HepG2 (cell line): ENCODE data around the gene NCMAP.

Source experiments
- PAX8 ChIP-seq: sonication (generic); formaldehyde crosslinking; IDR thresholded peaks from 2 replicates; pipeline ENCODE4 v1.8.0; 2022; ENCODE audit warnings: mild to moderate bottlenecking, missing genetic modification reagents, borderline replicate concordance
- SALL2 ChIP-seq: sonication (generic); formaldehyde crosslinking; IDR thresholded peaks from 2 replicates; pipeline ENCODE4 v1.8.1; 2023; ENCODE audit warnings: mild to moderate bottlenecking, missing genetic modification reagents, inconsistent platforms
- SP1 ChIP-seq, 2 experiments: fragments of 450-650 bp in 1 of 2; sonication (generic) in 1 of 2; formaldehyde crosslinking in 1 of 2; IDR thresholded peaks; 2 replicates each; pipeline versions ENCODE4 v1.4.0 to v1.6.1; 2016 to 2020; ENCODE audit warnings: missing genetic modification reagents in 1 of 2
- TCF12 ChIP-seq, 2 experiments: fragments of 450-650 bp in 1 of 2; sonication (generic) in 1 of 2; formaldehyde crosslinking in 1 of 2; IDR thresholded peaks; 2 replicates each; pipeline versions ENCODE4 v1.6.1 to v1.8.0; 2017 to 2022; ENCODE audit warnings: antibody characterized with exemption in 1 of 2, mild to moderate bottlenecking in 1 of 2, missing genetic modification reagents in 1 of 2, moderate library complexity in 1 of 2
- ZBTB49 ChIP-seq: sonication (generic); formaldehyde crosslinking; IDR thresholded peaks from 2 replicates; pipeline ENCODE4 v1.4.0; 2020; ENCODE audit warnings: missing genetic modification reagents, borderline replicate concordance
- ZFX ChIP-seq: sonication (generic); formaldehyde crosslinking; IDR thresholded peaks from 2 replicates; pipeline ENCODE4 v1.4.0; 2020; ENCODE audit warnings: mild to moderate bottlenecking, low read depth, missing genetic modification reagents, moderate library complexity

- no peak for TF ChIP-seq SP1 (IDR thresholded peaks at IDR 0.05)
- no peak for TF ChIP-seq SP1 (CRISPR knock-in tag; IDR thresholded peaks at IDR 0.05)
- TF ChIP-seq ZFX = no peak
- TF ChIP-seq PAX8 (CRISPR knock-in tag) = no peak
- no peak for TF ChIP-seq TCF12 (IDR thresholded peaks at IDR 0.05)
- TF ChIP-seq TCF12 (CRISPR knock-in tag; IDR thresholded peaks at IDR 0.05) = no peak
- no peak for TF ChIP-seq ZBTB49 (CRISPR knock-in tag)
- TF ChIP-seq SALL2 (CRISPR knock-in tag) = no peak
Measured at GRCh38 chr1:24547195-24547594, 8.7 kb upstream of the NCMAP start.
